GM23248 (cell line): ENCODE data around the gene SP6. TPM values are rescaled to one million over a fixed set of nuclear protein-coding genes. Genes with fewer than 3 reads are reported as not detected.

Experiments used
- DNase-seq: peaks from one replicate; pipeline ENCODE4 v3.0.0-alpha.2; 2015
- H2AFZ ChIP-seq: fragments of 200-600 bp; sonication (generic); 2 replicates; pipeline ENCODE4 v1.6.1; 2016; ENCODE audit warnings: antibody characterized with exemption
- H3F3A ChIP-seq: fragments of 200-600 bp; sonication (generic); 2 replicates; pipeline ENCODE4 v1.6.1; 2016; ENCODE audit warnings: mild to moderate bottlenecking, antibody characterized with exemption, mixed run types; ENCODE audit not compliant: insufficient read depth
- H3K27ac ChIP-seq: fragments of 200-600 bp; sonication (generic); 2 replicates; pipeline ENCODE4 v1.5.1; 2016; ENCODE audit warnings: mild to moderate bottlenecking
- H3K27me3 ChIP-seq: fragments of 200-600 bp; sonication (generic); replicated peaks from 2 replicates; pipeline ENCODE4 v1.6.1; 2016; ENCODE audit warnings: mild to moderate bottlenecking; ENCODE audit not compliant: insufficient read depth
- H3K36me3 ChIP-seq: fragments of 200-600 bp; sonication (generic); 2 replicates; pipeline ENCODE4 v1.6.1; 2016; ENCODE audit warnings: low read depth, mild to moderate bottlenecking
- H3K4me1 ChIP-seq: fragments of 200-600 bp; sonication (generic); 2 replicates; pipeline ENCODE4 v1.6.1; 2016; ENCODE audit warnings: mild to moderate bottlenecking; ENCODE audit not compliant: insufficient read depth
- H3K4me2 ChIP-seq: fragments of 200-600 bp; sonication (generic); one replicate; pipeline ENCODE4 v1.6.1; 2016; ENCODE audit warnings: mild to moderate bottlenecking; ENCODE audit not compliant: unreplicated experiment
- H3K4me3 ChIP-seq: fragments of 200-600 bp; sonication (generic); 2 replicates; pipeline ENCODE4 v1.5.1; 2016; ENCODE audit warnings: mild to moderate bottlenecking
- H3K79me2 ChIP-seq: fragments of 200-600 bp; sonication (generic); 2 replicates; pipeline ENCODE4 v1.6.1; 2016; ENCODE audit warnings: mild to moderate bottlenecking; ENCODE audit not compliant: insufficient read depth
- H3K9ac ChIP-seq: fragments of 200-600 bp; sonication (generic); 2 replicates; pipeline ENCODE4 v1.6.1; 2016; ENCODE audit warnings: mild to moderate bottlenecking
- H3K9me2 ChIP-seq: fragments of 200-600 bp; sonication (generic); 2 replicates; pipeline ENCODE4 v1.6.1; 2016; ENCODE audit warnings: mixed run types, mild to moderate bottlenecking, moderate library complexity; ENCODE audit not compliant: insufficient read depth
- H3K9me3 ChIP-seq: fragments of 200-600 bp; sonication (generic); one replicate; pipeline ENCODE4 v1.6.1; 2017; ENCODE audit warnings: low read depth
- H4K20me1 ChIP-seq: fragments of 200-600 bp; sonication (generic); 2 replicates; pipeline ENCODE4 v1.6.0; 2016; ENCODE audit not compliant: insufficient read depth
- EZH2 ChIP-seq: fragments of 200-600 bp; sonication (generic); IDR thresholded peaks from 2 replicates; pipeline ENCODE4 v1.6.1; 2018; ENCODE audit warnings: antibody characterized with exemption, mild to moderate bottlenecking; ENCODE audit not compliant: insufficient read depth, poor library complexity, severe bottlenecking
- EZH2phosphoT487 ChIP-seq: fragments of 200-600 bp; sonication (generic); IDR thresholded peaks from 2 replicates; pipeline ENCODE4 v1.6.1; 2018; ENCODE audit warnings: antibody characterized with exemption, moderate library complexity, mild to moderate bottlenecking, low read depth; ENCODE audit not compliant: insufficient read depth
- WGBS, 2 experiments: methylation state at CpG; one replicate each; pipeline ENCODE4 v1.1.6; 2015 to 2017; ENCODE audit warnings: low lambda C conversion rate in 2 of 2, low coverage in 1 of 2; ENCODE audit errors: missing lambda C conversion rate in 2 of 2; 5-methylcytosine and 5-hydroxymethylcytosine counted together
- in situ Hi-C: fragments of 300-500 bp; cut with MboI; formaldehyde crosslinking; loops from 2 replicates; pipeline ENCODE4 v1.15.0; 2020
- polyA plus RNA-seq: library from polyadenylated mRNA; unstranded; fragments of >200 nt; fragmentation: Nextera tagmentation; extraction: Ambion mirVana; gene quantifications from 2 replicates; pipeline ENCODE4 v1.2.1, GENCODE V29; 2016
- total RNA-seq: library from RNA; depleted of rRNA; stranded (reverse); fragments of >200 nt; shearing (Covaris generic); gene quantifications from 2 replicates; pipeline ENCODE4 v1.2.3, GENCODE V29; 2014

The SP6 gene
- total and polyA plus RNA-seq, 2 experiments from 2014 or later: not detected

GRCh38 chr17:47812146-47812920 is 38.6 kb downstream of the SP6 start:
- peaks cover 10% of the 10 kb centered on the region for H3K4me1 ChIP-seq
- in situ Hi-C loops: no loop called here
- H3K9me2 ChIP-seq: no peaks in the 10 kb centered on the region
- H3K9ac ChIP-seq: no peak overlapping the region
- H3K27me3 ChIP-seq: no peaks in the 10 kb centered on the region
- H3K4me2 ChIP-seq: no peak overlapping the region
- H3F3A ChIP-seq: peaks cover 14% of the 10 kb centered on the region; the same call in 1 of the 2 replicates
- H3K79me2 ChIP-seq: no peaks in the 10 kb centered on the region
- TF ChIP-seq EZH2phosphoT487 (no peak), EZH2 (no peak)
- no peaks in the 10 kb centered on the region for H3K9me3 ChIP-seq
- no peaks in the 10 kb centered on the region for H4K20me1 ChIP-seq
- H3K27ac ChIP-seq: no peak overlapping the region
- H3K4me3 ChIP-seq: no peak overlapping the region
- H2AFZ ChIP-seq: no peak overlapping the region
- H3K36me3 ChIP-seq: no peaks in the 10 kb centered on the region
- DNase-seq: no peak
- WGBS, 2 experiments: 86 to 88% methylated on average over 18 of the region's 18 CpGs

GRCh38 chr17:47811709-47812108 is 39.3 kb downstream of the SP6 start:
- no peaks in the 10 kb centered on the region for H3K9me3 ChIP-seq
- WGBS, 2 experiments: 69 to 70% methylated on average over 7 of the region's 7 CpGs
- H3F3A ChIP-seq: peaks cover 14% of the 10 kb centered on the region; the same call in 1 of the 2 replicates
- H3K79me2 ChIP-seq: no peaks in the 10 kb centered on the region
- H3K36me3 ChIP-seq: no peaks in the 10 kb centered on the region
- H3K9ac ChIP-seq: no peak overlapping the region
- TF ChIP-seq EZH2 (no peak), EZH2phosphoT487 (no peak)
- H4K20me1 ChIP-seq: no peaks in the 10 kb centered on the region
- no peak overlapping the region for H3K4me2 ChIP-seq
- no peak overlapping the region for H3K27ac ChIP-seq
- H2AFZ ChIP-seq: no peak overlapping the region
- H3K27me3 ChIP-seq: no peaks in the 10 kb centered on the region
- H3K4me3 ChIP-seq: no peak overlapping the region
- in situ Hi-C loops: no loop called here
- no peak for DNase-seq
- H3K4me1 ChIP-seq: peaks cover 10% of the 10 kb centered on the region
- no peaks in the 10 kb centered on the region for H3K9me2 ChIP-seq

- Histone ChIP-seq H3K4me3 (no peak overlapping the region), H3F3A (peaks cover 14% of the 10 kb centered on the region; the same call in 1 of the 2 replicates), H3K27ac (no peak overlapping the region), H4K20me1 (no peaks in the 10 kb centered on the region), H3K79me2 (no peaks in the 10 kb centered on the region), H3K27me3 (no peaks in the 10 kb centered on the region), H3K4me2 (no peak overlapping the region), H2AFZ (no peak overlapping the region), H3K9me3 (no peaks in the 10 kb centered on the region), H3K9ac (no peak overlapping the region), H3K9me2 (no peaks in the 10 kb centered on the region), H3K36me3 (no peaks in the 10 kb centered on the region), H3K4me1 (peaks cover 10% of the 10 kb centered on the region)
- 75% methylated on average over 8 to 9 of the region's 9 CpGs for WGBS, 2 experiments
- no peak for TF ChIP-seq EZH2
- TF ChIP-seq EZH2phosphoT487: no peak
- in situ Hi-C loops: no loop called here
- DNase-seq: no peak
These were observed 39.9 kb downstream of the SP6 start for GRCh38 chr17:47810901-47811635.

- H3F3A ChIP-seq: peaks cover 14% of the 10 kb centered on the region; the same call in 1 of the 2 replicates
- H3K4me2 ChIP-seq: peak overlapping the region; percentile 7
- no peak overlapping the region for H2AFZ ChIP-seq
- no peak for TF ChIP-seq EZH2phosphoT487
- no peak for TF ChIP-seq EZH2
- H3K4me1 ChIP-seq: peaks cover 10% of the 10 kb centered on the region
- H3K9me2 ChIP-seq: no peaks in the 10 kb centered on the region
- peak overlapping the region; percentile 18; the same call in 1 of the 2 replicates for H3K9ac ChIP-seq
- no peaks in the 10 kb centered on the region for H4K20me1 ChIP-seq
- DNase-seq: peak; percentile 94
- H3K27ac ChIP-seq: peak overlapping the region; percentile 41
- 43% methylated on average over 10 of the region's 10 CpGs for WGBS, 2 experiments
- no peaks in the 10 kb centered on the region for H3K9me3 ChIP-seq
- no peaks in the 10 kb centered on the region for H3K79me2 ChIP-seq
- no peaks in the 10 kb centered on the region for H3K27me3 ChIP-seq
- in situ Hi-C loops: no loop called here
- no peaks in the 10 kb centered on the region for H3K36me3 ChIP-seq
- H3K4me3 ChIP-seq: no peak overlapping the region
These were observed 40.7 kb downstream of the SP6 start for GRCh38 chr17:47810200-47810821.
